Measurements from ENCODE around the gene DEPDC1.

Gene DEPDC1

DNA sequence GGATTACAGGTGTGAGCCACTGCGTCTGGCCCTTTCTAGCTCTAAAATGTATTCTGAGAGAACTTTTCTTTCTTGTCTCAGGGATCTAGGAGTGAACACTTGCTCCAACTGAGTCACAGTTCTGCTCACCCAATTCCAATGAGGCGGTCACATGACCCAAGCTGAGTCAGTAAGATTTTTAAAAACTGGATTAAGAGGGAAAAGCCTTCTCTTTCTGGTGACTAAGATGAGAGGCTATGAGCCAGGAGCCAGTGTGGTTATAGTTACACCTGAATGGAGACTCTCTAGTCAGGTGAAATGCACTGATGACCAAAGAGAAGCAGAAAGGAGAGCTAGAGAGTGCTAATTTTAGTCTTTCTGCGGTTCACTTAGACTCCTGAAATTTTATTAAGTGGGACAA is 9.5 kb upstream of the DEPDC1 start:
- Histone ChIP-seq H3K9me2 (ENCODE audit: low read depth, low read length) (no peaks in the 10 kb centered on the region), H3K27me3 (ENCODE audit: insufficient read depth, low read length) (no peaks in the 10 kb centered on the region), H4K20me1 (ENCODE audit: insufficient read depth, low read length) (no peaks in the 10 kb centered on the region), H3K4me2 (ENCODE audit: low read length) (no peak overlapping the region), H3K9me3 (ENCODE audit: low read length) (no peaks in the 10 kb centered on the region), H3K4me1 (ENCODE audit: insufficient read depth, low read length, severe bottlenecking) (no peaks in the 10 kb centered on the region), H3K79me2 (ENCODE audit: insufficient read depth, low read length) (no peaks in the 10 kb centered on the region), H3F3A (ENCODE audit: insufficient read depth, low read length) (no peaks in the 10 kb centered on the region), H3K36me3 (ENCODE audit: insufficient read depth, low read length) (no peaks in the 10 kb centered on the region), H3K4me3 (ENCODE audit: low read depth, low read length, poor library complexity, severe bottlenecking) (no peak overlapping the region), H2AFZ (ENCODE audit: low read length) (no peak overlapping the region), H3K27ac (ENCODE audit: low read depth, low read length, poor library complexity, severe bottlenecking) (no peak overlapping the region), H3K9ac (ENCODE audit: low read length) (no peak overlapping the region)
- TF ChIP-seq, protein P1, sequence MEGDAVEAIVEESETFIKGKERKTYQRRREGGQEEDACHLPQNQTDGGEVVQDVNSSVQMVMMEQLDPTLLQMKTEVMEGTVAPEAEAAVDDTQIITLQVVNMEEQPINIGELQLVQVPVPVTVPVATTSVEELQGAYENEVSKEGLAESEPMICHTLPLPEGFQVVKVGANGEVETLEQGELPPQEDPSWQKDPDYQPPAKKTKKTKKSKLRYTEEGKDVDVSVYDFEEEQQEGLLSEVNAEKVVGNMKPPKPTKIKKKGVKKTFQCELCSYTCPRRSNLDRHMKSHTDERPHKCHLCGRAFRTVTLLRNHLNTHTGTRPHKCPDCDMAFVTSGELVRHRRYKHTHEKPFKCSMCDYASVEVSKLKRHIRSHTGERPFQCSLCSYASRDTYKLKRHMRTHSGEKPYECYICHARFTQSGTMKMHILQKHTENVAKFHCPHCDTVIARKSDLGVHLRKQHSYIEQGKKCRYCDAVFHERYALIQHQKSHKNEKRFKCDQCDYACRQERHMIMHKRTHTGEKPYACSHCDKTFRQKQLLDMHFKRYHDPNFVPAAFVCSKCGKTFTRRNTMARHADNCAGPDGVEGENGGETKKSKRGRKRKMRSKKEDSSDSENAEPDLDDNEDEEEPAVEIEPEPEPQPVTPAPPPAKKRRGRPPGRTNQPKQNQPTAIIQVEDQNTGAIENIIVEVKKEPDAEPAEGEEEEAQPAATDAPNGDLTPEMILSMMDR (IDR thresholded peaks at IDR 0.05; ENCODE audit: low read length), result no peak
- no peak for TF ChIP-seq EZH2 (IDR thresholded peaks at IDR 0.05; ENCODE audit: borderline replicate concordance, low read length)

DNA sequence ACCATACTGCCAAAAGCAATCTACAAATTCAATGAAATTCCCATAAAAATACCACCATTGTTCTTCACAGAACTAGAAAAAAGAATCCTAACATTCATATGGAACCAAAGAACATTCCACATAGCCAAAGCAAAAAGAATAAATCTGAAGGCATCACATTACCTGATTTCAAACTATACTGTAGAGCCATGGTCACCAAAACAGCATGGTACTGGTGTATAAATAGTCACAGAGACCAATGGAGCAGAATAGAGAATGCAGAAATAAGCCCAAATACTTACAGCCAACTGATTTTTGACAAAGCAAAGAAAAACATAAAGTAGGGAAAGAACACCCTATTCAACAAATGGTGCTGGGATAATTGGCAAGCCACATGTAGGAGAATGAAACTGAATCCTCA is 6.2 kb upstream of the DEPDC1 start:
- Histone ChIP-seq H3K4me3 (ENCODE audit: low read depth, low read length, poor library complexity, severe bottlenecking) (no peak overlapping the region), H3K4me2 (ENCODE audit: low read length) (no peak overlapping the region), H3K79me2 (ENCODE audit: insufficient read depth, low read length) (no peaks in the 10 kb centered on the region), H3K9ac (ENCODE audit: low read length) (no peak overlapping the region), H3F3A (ENCODE audit: insufficient read depth, low read length) (no peaks in the 10 kb centered on the region), H3K9me2 (ENCODE audit: low read depth, low read length) (no peaks in the 10 kb centered on the region), H4K20me1 (ENCODE audit: insufficient read depth, low read length) (no peaks in the 10 kb centered on the region), H3K27ac (ENCODE audit: low read depth, low read length, poor library complexity, severe bottlenecking) (no peak overlapping the region), H3K9me3 (ENCODE audit: low read length) (no peaks in the 10 kb centered on the region), H3K27me3 (ENCODE audit: insufficient read depth, low read length) (no peaks in the 10 kb centered on the region), H3K4me1 (ENCODE audit: insufficient read depth, low read length, severe bottlenecking) (no peaks in the 10 kb centered on the region), H3K36me3 (ENCODE audit: insufficient read depth, low read length) (no peaks in the 10 kb centered on the region), H2AFZ (ENCODE audit: low read length) (no peak overlapping the region)
- TF ChIP-seq EZH2 (IDR thresholded peaks at IDR 0.05; ENCODE audit: borderline replicate concordance, low read length), result no peak
- TF ChIP-seq, protein P1 (IDR thresholded peaks at IDR 0.05; ENCODE audit: low read length), result no peak

DNA sequence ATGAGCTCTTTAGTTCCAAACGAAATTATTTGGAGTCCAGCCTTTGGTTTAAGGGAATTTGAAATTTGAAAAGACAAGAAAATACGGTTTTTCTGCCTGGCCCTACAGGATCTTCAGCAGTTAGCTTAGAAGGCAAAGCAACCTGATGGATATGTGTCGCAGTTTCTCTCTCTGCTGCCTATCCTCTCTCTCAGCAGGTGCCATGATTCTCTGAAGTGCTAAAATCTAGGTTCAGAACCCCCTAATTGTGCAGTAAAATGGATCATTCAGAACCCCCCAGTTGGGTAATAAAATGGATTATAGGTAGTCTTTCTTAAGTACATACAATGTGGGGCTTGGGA is 446 bp upstream of the DEPDC1 start:
- Histone ChIP-seq H3K9me2 (ENCODE audit: low read depth, low read length) (no peaks in the 10 kb centered on the region), H3K79me2 (ENCODE audit: insufficient read depth, low read length) (peaks cover 23% of the 10 kb centered on the region), H3K4me2 (ENCODE audit: low read length) (peak overlapping the region; percentile 81), H3K4me1 (ENCODE audit: insufficient read depth, low read length, severe bottlenecking) (peaks cover 37% of the 10 kb centered on the region), H2AFZ (ENCODE audit: low read length) (peak overlapping the region; percentile 95), H3K36me3 (ENCODE audit: insufficient read depth, low read length) (peaks cover 19% of the 10 kb centered on the region), H3K27ac (ENCODE audit: low read depth, low read length, poor library complexity, severe bottlenecking) (no peak overlapping the region), H3K4me3 (ENCODE audit: low read depth, low read length, poor library complexity, severe bottlenecking) (peak overlapping the region; percentile 90), H3K9ac (ENCODE audit: low read length) (peak overlapping the region; percentile 91), H4K20me1 (ENCODE audit: insufficient read depth, low read length) (no peaks in the 10 kb centered on the region), H3K27me3 (ENCODE audit: insufficient read depth, low read length) (no peaks in the 10 kb centered on the region), H3F3A (ENCODE audit: insufficient read depth, low read length) (no peaks in the 10 kb centered on the region), H3K9me3 (ENCODE audit: low read length) (no peaks in the 10 kb centered on the region)
- no peak for TF ChIP-seq EZH2 (IDR thresholded peaks at IDR 0.05; ENCODE audit: borderline replicate concordance, low read length)
- TF ChIP-seq, protein P1 (IDR thresholded peaks at IDR 0.05; ENCODE audit: low read length), result no peak
